Prostate gland (tissue), 2 donors: ENCODE data around the gene SPPL3.

ENCODE experiments used
- CTCF ChIP-seq, 4 experiments: fragments of 200-600 bp in 2 of 4; fragments of 450-650 bp in 2 of 4; sonication (generic) in 2 of 4; IDR thresholded peaks; 1 replicate in 3 of 4; 2 replicates in 1 of 4; pipeline ENCODE4 v1.5.1; 2016 to 2019; ENCODE audit warnings: antibody characterized with exemption in 4 of 4, mild to moderate bottlenecking in 2 of 4, moderate library complexity in 2 of 4
- POLR2A ChIP-seq: fragments of 450-650 bp; IDR thresholded peaks from one replicate; pipeline ENCODE4 v1.6.1; 2016; ENCODE audit warnings: antibody characterized with exemption, mild to moderate bottlenecking
- POLR2AphosphoS5 ChIP-seq: sonication (generic); formaldehyde crosslinking; IDR thresholded peaks from one replicate; pipeline ENCODE4 v1.6.1; 2017; ENCODE audit warnings: antibody characterized with exemption

- TF ChIP-seq POLR2A (no peak), POLR2AphosphoS5 (no peak), CTCF (IDR thresholded peaks at IDR 0.05) (no peak)
Observed at GRCh38 chr12:120759591-120760348, 144.4 kb downstream of the SPPL3 start.
